Measurements from ENCODE around the gene HERC2.
"Not testable (repeated sequence)": the region's sequence is repeated elsewhere in the genome, so short reads cannot be mapped to it uniquely, and the experiment has no call there.

HERC2 gene

GRCh38 chr15:28190391-28191174, 131.4 kb downstream of the HERC2 start:
- no peaks in the 10 kb centered on the region for H3K9me3 ChIP-seq (ENCODE audit: control insufficient read depth, insufficient read depth, low read length)
- H3K36me3 ChIP-seq (ENCODE audit: control insufficient read depth, insufficient read depth, low read length) = peaks cover 20% of the 10 kb centered on the region
- no peak overlapping the region for H3K4me3 ChIP-seq (ENCODE audit: low read depth, low read length)
- no peaks in the 10 kb centered on the region for H3K27me3 ChIP-seq (ENCODE audit: control insufficient read depth, insufficient read depth, low read length)
- H3K9ac ChIP-seq (ENCODE audit: low read depth, low read length) = no peak overlapping the region
- no peaks in the 10 kb centered on the region for H3K4me1 ChIP-seq (ENCODE audit: control insufficient read depth, insufficient read depth, low read length)

GRCh38 chr15:28185148-28185895, 136.7 kb downstream of the HERC2 start:
- Histone ChIP-seq H3K27me3 (ENCODE audit: control insufficient read depth, insufficient read depth, low read length) (no peaks in the 10 kb centered on the region), H3K36me3 (ENCODE audit: control insufficient read depth, insufficient read depth, low read length) (peaks cover 9% of the 10 kb centered on the region), H3K9ac (ENCODE audit: low read depth, low read length) (no peak overlapping the region), H3K4me3 (ENCODE audit: low read depth, low read length) (no peak overlapping the region), H3K4me1 (ENCODE audit: control insufficient read depth, insufficient read depth, low read length) (no peaks in the 10 kb centered on the region), H3K9me3 (ENCODE audit: control insufficient read depth, insufficient read depth, low read length) (no peaks in the 10 kb centered on the region)

- Histone ChIP-seq H3K36me3 (ENCODE audit: control insufficient read depth, insufficient read depth, low read length) (peaks cover 9% of the 10 kb centered on the region), H3K4me1 (ENCODE audit: control insufficient read depth, insufficient read depth, low read length) (no peaks in the 10 kb centered on the region), H3K9me3 (ENCODE audit: control insufficient read depth, insufficient read depth, low read length) (no peaks in the 10 kb centered on the region), H3K9ac (ENCODE audit: low read depth, low read length) (no peak overlapping the region), H3K4me3 (ENCODE audit: low read depth, low read length) (no peak overlapping the region), H3K27me3 (ENCODE audit: control insufficient read depth, insufficient read depth, low read length) (no peaks in the 10 kb centered on the region)
Observed at GRCh38 chr15:28184166-28184565, 137.8 kb downstream of the HERC2 start.

- Histone ChIP-seq H3K9ac (ENCODE audit: low read depth, low read length) (no peak overlapping the region), H3K4me3 (ENCODE audit: low read depth, low read length) (no peak overlapping the region), H3K9me3 (ENCODE audit: control insufficient read depth, insufficient read depth, low read length) (no peaks in the 10 kb centered on the region), H3K4me1 (ENCODE audit: control insufficient read depth, insufficient read depth, low read length) (no peaks in the 10 kb centered on the region), H3K27me3 (ENCODE audit: control insufficient read depth, insufficient read depth, low read length) (no peaks in the 10 kb centered on the region), H3K36me3 (ENCODE audit: control insufficient read depth, insufficient read depth, low read length) (peaks cover 5% of the 10 kb centered on the region)
Observed at GRCh38 chr15:28182731-28183130, 139.2 kb downstream of the HERC2 start.

GRCh38 chr15:28182216-28182615, 139.8 kb downstream of the HERC2 start:
- Histone ChIP-seq H3K36me3 (ENCODE audit: control insufficient read depth, insufficient read depth, low read length) (peaks cover 4% of the 10 kb centered on the region), H3K9ac (ENCODE audit: low read depth, low read length) (no peak overlapping the region), H3K4me3 (ENCODE audit: low read depth, low read length) (no peak overlapping the region), H3K4me1 (ENCODE audit: control insufficient read depth, insufficient read depth, low read length) (no peaks in the 10 kb centered on the region), H3K9me3 (ENCODE audit: control insufficient read depth, insufficient read depth, low read length) (no peaks in the 10 kb centered on the region), H3K27me3 (ENCODE audit: control insufficient read depth, insufficient read depth, low read length) (no peaks in the 10 kb centered on the region)

GRCh38 chr15:28181366-28181765, 140.6 kb downstream of the HERC2 start:
- Histone ChIP-seq H3K9ac (ENCODE audit: low read depth, low read length) (no peak overlapping the region), H3K4me3 (ENCODE audit: low read depth, low read length) (no peak overlapping the region), H3K9me3 (ENCODE audit: control insufficient read depth, insufficient read depth, low read length) (no peaks in the 10 kb centered on the region), H3K27me3 (ENCODE audit: control insufficient read depth, insufficient read depth, low read length) (no peaks in the 10 kb centered on the region), H3K36me3 (ENCODE audit: control insufficient read depth, insufficient read depth, low read length) (peaks cover 11% of the 10 kb centered on the region), H3K4me1 (ENCODE audit: control insufficient read depth, insufficient read depth, low read length) (no peaks in the 10 kb centered on the region)

GRCh38 chr15:28179270-28179669, 142.7 kb downstream of the HERC2 start:
- H3K9me3 ChIP-seq (ENCODE audit: control insufficient read depth, insufficient read depth, low read length) = no peaks in the 10 kb centered on the region
- no peaks in the 10 kb centered on the region for H3K4me1 ChIP-seq (ENCODE audit: control insufficient read depth, insufficient read depth, low read length)
- peaks cover 11% of the 10 kb centered on the region for H3K36me3 ChIP-seq (ENCODE audit: control insufficient read depth, insufficient read depth, low read length)
- no peak overlapping the region for H3K9ac ChIP-seq (ENCODE audit: low read depth, low read length)
- H3K27me3 ChIP-seq (ENCODE audit: control insufficient read depth, insufficient read depth, low read length) = no peaks in the 10 kb centered on the region
- H3K4me3 ChIP-seq (ENCODE audit: low read depth, low read length) = no peak overlapping the region

GRCh38 chr15:28178727-28179126, 143.3 kb downstream of the HERC2 start:
- Histone ChIP-seq H3K4me1 (ENCODE audit: control insufficient read depth, insufficient read depth, low read length) (no peaks in the 10 kb centered on the region), H3K9ac (ENCODE audit: low read depth, low read length) (no peak overlapping the region), H3K4me3 (ENCODE audit: low read depth, low read length) (no peak overlapping the region), H3K9me3 (ENCODE audit: control insufficient read depth, insufficient read depth, low read length) (no peaks in the 10 kb centered on the region), H3K36me3 (ENCODE audit: control insufficient read depth, insufficient read depth, low read length) (peaks cover 11% of the 10 kb centered on the region), H3K27me3 (ENCODE audit: control insufficient read depth, insufficient read depth, low read length) (no peaks in the 10 kb centered on the region)

- Histone ChIP-seq H3K4me1 (ENCODE audit: control insufficient read depth, insufficient read depth, low read length) (no peaks in the 10 kb centered on the region), H3K36me3 (ENCODE audit: control insufficient read depth, insufficient read depth, low read length) (peaks cover 11% of the 10 kb centered on the region), H3K9me3 (ENCODE audit: control insufficient read depth, insufficient read depth, low read length) (no peaks in the 10 kb centered on the region), H3K9ac (ENCODE audit: low read depth, low read length) (no peak overlapping the region), H3K4me3 (ENCODE audit: low read depth, low read length) (no peak overlapping the region), H3K27me3 (ENCODE audit: control insufficient read depth, insufficient read depth, low read length) (no peaks in the 10 kb centered on the region)
Observed at GRCh38 chr15:28178290-28178689, 143.7 kb downstream of the HERC2 start.

- no peak overlapping the region for H3K4me3 ChIP-seq (ENCODE audit: low read depth, low read length)
- no peaks in the 10 kb centered on the region for H3K4me1 ChIP-seq (ENCODE audit: control insufficient read depth, insufficient read depth, low read length)
- no peak overlapping the region for H3K9ac ChIP-seq (ENCODE audit: low read depth, low read length)
- no peaks in the 10 kb centered on the region for H3K27me3 ChIP-seq (ENCODE audit: control insufficient read depth, insufficient read depth, low read length)
- H3K9me3 ChIP-seq (ENCODE audit: control insufficient read depth, insufficient read depth, low read length) = no peaks in the 10 kb centered on the region
- peaks cover 17% of the 10 kb centered on the region for H3K36me3 ChIP-seq (ENCODE audit: control insufficient read depth, insufficient read depth, low read length)
Observed at GRCh38 chr15:28169366-28169765, 152.6 kb downstream of the HERC2 start.

- not testable (repeated sequence) for H3K9ac ChIP-seq (ENCODE audit: low read depth, low read length); H3K4me3 ChIP-seq (ENCODE audit: low read depth, low read length); H3K9me3 ChIP-seq (ENCODE audit: control insufficient read depth, insufficient read depth, low read length); H3K27me3 ChIP-seq (ENCODE audit: control insufficient read depth, insufficient read depth, low read length); H3K4me1 ChIP-seq (ENCODE audit: control insufficient read depth, insufficient read depth, low read length)
- H3K36me3 ChIP-seq (ENCODE audit: control insufficient read depth, insufficient read depth, low read length) = peaks cover 24% of the 10 kb centered on the region
Observed at GRCh38 chr15:28168405-28169121, 153.4 kb downstream of the HERC2 start.

Measured in iPS-15b (cell line).